ENCODE data around the gene PON2. TPM values are rescaled to one million over a fixed set of nuclear protein-coding genes. Genes with fewer than 3 reads are reported as not detected.

PON2 gene
- total and polyA plus RNA-seq, 2 of the 13 experiments (the other 11 are each of a cell fraction or from before 2014, with no cell fraction given), result 202 to 217 TPM

DNA sequence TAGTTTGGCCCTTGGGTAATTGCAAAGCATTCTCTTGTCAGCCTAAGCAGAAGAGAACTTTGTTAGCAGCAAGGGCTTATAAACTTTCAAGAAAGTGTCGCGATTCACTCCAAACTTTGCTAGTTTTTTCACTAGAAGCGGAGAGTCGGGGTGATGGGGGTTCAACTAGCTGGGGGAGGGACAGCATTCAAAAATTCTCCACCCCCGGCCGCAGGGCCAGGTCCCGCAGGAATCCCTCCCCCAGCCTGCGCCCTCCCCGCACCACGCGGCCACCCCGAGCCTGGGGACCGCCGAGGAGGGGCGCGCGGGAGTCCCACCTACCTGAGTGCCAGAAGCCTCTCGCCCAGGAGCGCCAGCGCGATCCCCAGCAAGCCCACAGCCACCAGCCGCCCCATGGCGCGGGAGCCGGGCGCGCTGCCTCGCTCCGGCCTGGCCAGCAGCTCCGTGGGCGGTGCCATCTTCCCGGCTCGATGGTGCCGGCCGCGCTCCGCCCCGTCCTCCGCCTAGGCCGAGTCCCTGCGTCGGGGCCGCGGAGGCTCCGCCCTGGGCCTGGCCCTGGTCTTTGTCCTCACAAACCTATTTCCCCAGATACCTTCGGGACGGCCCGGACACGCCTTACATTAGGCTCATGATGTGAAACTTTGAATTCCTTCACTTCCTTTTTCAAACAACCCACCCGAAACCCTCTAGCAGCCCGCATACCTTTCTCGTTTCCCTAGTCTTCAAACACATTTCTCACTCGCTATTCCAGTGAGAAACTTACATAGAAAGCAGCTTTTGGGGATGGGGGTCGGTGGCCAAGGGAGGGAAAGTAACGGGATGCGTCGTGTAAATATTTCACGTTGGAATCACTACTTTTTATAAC is at the start of gene PON2 (continued):
- 0 out of 2 replicates have a peak, but pooled peaks have one; percentile 10 for TF ChIP-seq ZNF644 (CRISPR knock-in tag; IDR thresholded peaks at IDR 0.05; ENCODE audit: low read depth)
- TF ChIP-seq, protein P1, sequence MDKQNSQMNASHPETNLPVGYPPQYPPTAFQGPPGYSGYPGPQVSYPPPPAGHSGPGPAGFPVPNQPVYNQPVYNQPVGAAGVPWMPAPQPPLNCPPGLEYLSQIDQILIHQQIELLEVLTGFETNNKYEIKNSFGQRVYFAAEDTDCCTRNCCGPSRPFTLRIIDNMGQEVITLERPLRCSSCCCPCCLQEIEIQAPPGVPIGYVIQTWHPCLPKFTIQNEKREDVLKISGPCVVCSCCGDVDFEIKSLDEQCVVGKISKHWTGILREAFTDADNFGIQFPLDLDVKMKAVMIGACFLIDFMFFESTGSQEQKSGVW (CRISPR knock-in tag; IDR thresholded peaks at IDR 0.05; ENCODE audit: borderline replicate concordance), result no peak
- TF ChIP-seq, protein P2, sequence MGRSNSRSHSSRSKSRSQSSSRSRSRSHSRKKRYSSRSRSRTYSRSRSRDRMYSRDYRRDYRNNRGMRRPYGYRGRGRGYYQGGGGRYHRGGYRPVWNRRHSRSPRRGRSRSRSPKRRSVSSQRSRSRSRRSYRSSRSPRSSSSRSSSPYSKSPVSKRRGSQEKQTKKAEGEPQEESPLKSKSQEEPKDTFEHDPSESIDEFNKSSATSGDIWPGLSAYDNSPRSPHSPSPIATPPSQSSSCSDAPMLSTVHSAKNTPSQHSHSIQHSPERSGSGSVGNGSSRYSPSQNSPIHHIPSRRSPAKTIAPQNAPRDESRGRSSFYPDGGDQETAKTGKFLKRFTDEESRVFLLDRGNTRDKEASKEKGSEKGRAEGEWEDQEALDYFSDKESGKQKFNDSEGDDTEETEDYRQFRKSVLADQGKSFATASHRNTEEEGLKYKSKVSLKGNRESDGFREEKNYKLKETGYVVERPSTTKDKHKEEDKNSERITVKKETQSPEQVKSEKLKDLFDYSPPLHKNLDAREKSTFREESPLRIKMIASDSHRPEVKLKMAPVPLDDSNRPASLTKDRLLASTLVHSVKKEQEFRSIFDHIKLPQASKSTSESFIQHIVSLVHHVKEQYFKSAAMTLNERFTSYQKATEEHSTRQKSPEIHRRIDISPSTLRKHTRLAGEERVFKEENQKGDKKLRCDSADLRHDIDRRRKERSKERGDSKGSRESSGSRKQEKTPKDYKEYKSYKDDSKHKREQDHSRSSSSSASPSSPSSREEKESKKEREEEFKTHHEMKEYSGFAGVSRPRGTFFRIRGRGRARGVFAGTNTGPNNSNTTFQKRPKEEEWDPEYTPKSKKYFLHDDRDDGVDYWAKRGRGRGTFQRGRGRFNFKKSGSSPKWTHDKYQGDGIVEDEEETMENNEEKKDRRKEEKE (IDR thresholded peaks at IDR 0.05), result no peak
- peak; percentile 84 for TF ChIP-seq MED1 (CRISPR knock-in tag; IDR thresholded peaks at IDR 0.05)
- no peak for TF ChIP-seq ZFP41 (CRISPR knock-in tag; IDR thresholded peaks at IDR 0.05; ENCODE audit: borderline replicate concordance)
- no peak; the same call in 1 of the 2 replicates for TF ChIP-seq GPN1 (CRISPR knock-in tag; IDR thresholded peaks at IDR 0.05; ENCODE audit: borderline replicate concordance)
- peak; percentile 76; the same call in 1 of the 2 replicates for TF ChIP-seq ZNF768 (CRISPR knock-in tag; IDR thresholded peaks at IDR 0.05)
- no peak for TF ChIP-seq ZNF10 (CRISPR knock-in tag; IDR thresholded peaks at IDR 0.05; ENCODE audit: borderline replicate concordance, low read depth)
- peak; percentile 85 for TF ChIP-seq KDM2A (CRISPR knock-in tag; IDR thresholded peaks at IDR 0.05; ENCODE audit: borderline replicate concordance, low read depth)
- no peak for TF ChIP-seq KAT2B (IDR thresholded peaks at IDR 0.05; ENCODE audit: borderline replicate concordance, low read depth, low read length)
- TF ChIP-seq ZNF296 (CRISPR knock-in tag; conservative IDR thresholded peaks at IDR 0.05), result no peak
- TF ChIP-seq HMG20A (CRISPR knock-in tag; IDR thresholded peaks at IDR 0.05; ENCODE audit: borderline replicate concordance), result no peak
- TF ChIP-seq ARID4A (CRISPR knock-in tag; IDR thresholded peaks at IDR 0.05; ENCODE audit: borderline replicate concordance), result peak; percentile 83; the same call in 1 of the 2 replicates
- peak; percentile 89; the same call in 1 of the 2 replicates for TF ChIP-seq ZNF607 (CRISPR knock-in tag; IDR thresholded peaks at IDR 0.05; ENCODE audit: borderline replicate concordance)
- no peak for TF ChIP-seq SRSF9 (IDR thresholded peaks at IDR 0.05; ENCODE audit: borderline replicate concordance, insufficient read depth, low read depth, low read length, poor library complexity, severe bottlenecking)
- TF ChIP-seq GRHL1 (CRISPR knock-in tag; conservative IDR thresholded peaks at IDR 0.05), result no peak
- TF ChIP-seq ERF (CRISPR knock-in tag; IDR thresholded peaks at IDR 0.05), result peak; percentile 84
- TF ChIP-seq MAFK (conservative IDR thresholded peaks at IDR 0.05 in 1 of 2, IDR thresholded peaks at IDR 0.05 in 1 of 2; ENCODE audit: low read length in 2 of 2), result no peak

Measured in HepG2 (cell line).